ENCODE results near the gene ZNF565.

DNA sequence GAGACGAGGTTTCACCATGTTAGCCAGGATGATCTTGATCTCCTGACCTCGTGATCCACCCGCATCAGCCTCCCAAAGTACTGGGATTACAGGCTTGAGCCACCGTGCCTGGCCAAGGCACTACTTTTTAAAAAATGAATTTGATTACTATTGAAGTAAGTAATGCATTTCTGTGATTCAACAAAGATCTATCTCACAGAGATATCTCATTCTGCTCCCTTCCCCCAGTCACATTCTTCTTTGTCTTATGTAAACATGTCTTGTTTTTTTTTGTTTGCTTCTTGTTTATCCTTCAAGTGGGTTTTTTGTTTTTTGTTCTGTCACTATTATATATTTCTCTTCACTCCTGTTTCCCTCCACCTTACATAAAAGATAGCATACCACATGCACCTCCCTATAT lies 7.0 kb upstream of the ZNF565 start:
- TF ChIP-seq, protein P1, sequence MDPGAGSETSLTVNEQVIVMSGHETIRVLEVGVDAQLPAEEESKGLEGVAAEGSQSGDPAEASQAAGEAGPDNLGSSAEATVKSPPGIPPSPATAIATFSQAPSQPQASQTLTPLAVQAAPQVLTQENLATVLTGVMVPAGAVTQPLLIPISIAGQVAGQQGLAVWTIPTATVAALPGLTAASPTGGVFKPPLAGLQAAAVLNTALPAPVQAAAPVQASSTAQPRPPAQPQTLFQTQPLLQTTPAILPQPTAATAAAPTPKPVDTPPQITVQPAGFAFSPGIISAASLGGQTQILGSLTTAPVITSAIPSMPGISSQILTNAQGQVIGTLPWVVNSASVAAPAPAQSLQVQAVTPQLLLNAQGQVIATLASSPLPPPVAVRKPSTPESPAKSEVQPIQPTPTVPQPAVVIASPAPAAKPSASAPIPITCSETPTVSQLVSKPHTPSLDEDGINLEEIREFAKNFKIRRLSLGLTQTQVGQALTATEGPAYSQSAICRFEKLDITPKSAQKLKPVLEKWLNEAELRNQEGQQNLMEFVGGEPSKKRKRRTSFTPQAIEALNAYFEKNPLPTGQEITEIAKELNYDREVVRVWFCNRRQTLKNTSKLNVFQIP (CRISPR knock-in tag; IDR thresholded peaks at IDR 0.05; ENCODE audit: borderline replicate concordance, low read depth): no peak
- TF ChIP-seq, protein P2, sequence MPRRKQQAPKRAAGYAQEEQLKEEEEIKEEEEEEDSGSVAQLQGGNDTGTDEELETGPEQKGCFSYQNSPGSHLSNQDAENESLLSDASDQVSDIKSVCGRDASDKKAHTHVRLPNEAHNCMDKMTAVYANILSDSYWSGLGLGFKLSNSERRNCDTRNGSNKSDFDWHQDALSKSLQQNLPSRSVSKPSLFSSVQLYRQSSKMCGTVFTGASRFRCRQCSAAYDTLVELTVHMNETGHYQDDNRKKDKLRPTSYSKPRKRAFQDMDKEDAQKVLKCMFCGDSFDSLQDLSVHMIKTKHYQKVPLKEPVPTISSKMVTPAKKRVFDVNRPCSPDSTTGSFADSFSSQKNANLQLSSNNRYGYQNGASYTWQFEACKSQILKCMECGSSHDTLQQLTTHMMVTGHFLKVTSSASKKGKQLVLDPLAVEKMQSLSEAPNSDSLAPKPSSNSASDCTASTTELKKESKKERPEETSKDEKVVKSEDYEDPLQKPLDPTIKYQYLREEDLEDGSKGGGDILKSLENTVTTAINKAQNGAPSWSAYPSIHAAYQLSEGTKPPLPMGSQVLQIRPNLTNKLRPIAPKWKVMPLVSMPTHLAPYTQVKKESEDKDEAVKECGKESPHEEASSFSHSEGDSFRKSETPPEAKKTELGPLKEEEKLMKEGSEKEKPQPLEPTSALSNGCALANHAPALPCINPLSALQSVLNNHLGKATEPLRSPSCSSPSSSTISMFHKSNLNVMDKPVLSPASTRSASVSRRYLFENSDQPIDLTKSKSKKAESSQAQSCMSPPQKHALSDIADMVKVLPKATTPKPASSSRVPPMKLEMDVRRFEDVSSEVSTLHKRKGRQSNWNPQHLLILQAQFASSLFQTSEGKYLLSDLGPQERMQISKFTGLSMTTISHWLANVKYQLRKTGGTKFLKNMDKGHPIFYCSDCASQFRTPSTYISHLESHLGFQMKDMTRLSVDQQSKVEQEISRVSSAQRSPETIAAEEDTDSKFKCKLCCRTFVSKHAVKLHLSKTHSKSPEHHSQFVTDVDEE (CRISPR knock-in tag; IDR thresholded peaks at IDR 0.05): no peak
- TF ChIP-seq RARB (CRISPR knock-in tag; IDR thresholded peaks at IDR 0.05): no peak
- TF ChIP-seq, protein P3, sequence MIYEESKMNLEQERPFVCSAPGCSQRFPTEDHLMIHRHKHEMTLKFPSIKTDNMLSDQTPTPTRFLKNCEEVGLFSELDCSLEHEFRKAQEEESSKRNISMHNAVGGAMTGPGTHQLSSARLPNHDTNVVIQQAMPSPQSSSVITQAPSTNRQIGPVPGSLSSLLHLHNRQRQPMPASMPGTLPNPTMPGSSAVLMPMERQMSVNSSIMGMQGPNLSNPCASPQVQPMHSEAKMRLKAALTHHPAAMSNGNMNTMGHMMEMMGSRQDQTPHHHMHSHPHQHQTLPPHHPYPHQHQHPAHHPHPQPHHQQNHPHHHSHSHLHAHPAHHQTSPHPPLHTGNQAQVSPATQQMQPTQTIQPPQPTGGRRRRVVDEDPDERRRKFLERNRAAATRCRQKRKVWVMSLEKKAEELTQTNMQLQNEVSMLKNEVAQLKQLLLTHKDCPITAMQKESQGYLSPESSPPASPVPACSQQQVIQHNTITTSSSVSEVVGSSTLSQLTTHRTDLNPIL (CRISPR knock-in tag; IDR thresholded peaks at IDR 0.05; ENCODE audit: low read depth): no peak
- no peak for TF ChIP-seq ZNF8 (CRISPR knock-in tag; IDR thresholded peaks at IDR 0.05)
- TF ChIP-seq ARNTL (CRISPR knock-in tag; IDR thresholded peaks at IDR 0.05; ENCODE audit: borderline replicate concordance, low read depth): no peak
- no peak for TF ChIP-seq SNAI2 (CRISPR knock-in tag; IDR thresholded peaks at IDR 0.05)
- no peak for TF ChIP-seq OSR1 (CRISPR knock-in tag; IDR thresholded peaks at IDR 0.05)
- TF ChIP-seq, protein P4, sequence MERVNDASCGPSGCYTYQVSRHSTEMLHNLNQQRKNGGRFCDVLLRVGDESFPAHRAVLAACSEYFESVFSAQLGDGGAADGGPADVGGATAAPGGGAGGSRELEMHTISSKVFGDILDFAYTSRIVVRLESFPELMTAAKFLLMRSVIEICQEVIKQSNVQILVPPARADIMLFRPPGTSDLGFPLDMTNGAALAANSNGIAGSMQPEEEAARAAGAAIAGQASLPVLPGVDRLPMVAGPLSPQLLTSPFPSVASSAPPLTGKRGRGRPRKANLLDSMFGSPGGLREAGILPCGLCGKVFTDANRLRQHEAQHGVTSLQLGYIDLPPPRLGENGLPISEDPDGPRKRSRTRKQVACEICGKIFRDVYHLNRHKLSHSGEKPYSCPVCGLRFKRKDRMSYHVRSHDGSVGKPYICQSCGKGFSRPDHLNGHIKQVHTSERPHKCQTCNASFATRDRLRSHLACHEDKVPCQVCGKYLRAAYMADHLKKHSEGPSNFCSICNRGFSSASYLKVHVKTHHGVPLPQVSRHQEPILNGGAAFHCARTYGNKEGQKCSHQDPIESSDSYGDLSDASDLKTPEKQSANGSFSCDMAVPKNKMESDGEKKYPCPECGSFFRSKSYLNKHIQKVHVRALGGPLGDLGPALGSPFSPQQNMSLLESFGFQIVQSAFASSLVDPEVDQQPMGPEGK (CRISPR knock-in tag; IDR thresholded peaks at IDR 0.05; ENCODE audit: borderline replicate concordance): no peak
- no peak for TF ChIP-seq ZC3H10 (CRISPR knock-in tag; IDR thresholded peaks at IDR 0.05)
- no peak for TF ChIP-seq GLIS3 (CRISPR knock-in tag; IDR thresholded peaks at IDR 0.05)
- TF ChIP-seq, protein P5, sequence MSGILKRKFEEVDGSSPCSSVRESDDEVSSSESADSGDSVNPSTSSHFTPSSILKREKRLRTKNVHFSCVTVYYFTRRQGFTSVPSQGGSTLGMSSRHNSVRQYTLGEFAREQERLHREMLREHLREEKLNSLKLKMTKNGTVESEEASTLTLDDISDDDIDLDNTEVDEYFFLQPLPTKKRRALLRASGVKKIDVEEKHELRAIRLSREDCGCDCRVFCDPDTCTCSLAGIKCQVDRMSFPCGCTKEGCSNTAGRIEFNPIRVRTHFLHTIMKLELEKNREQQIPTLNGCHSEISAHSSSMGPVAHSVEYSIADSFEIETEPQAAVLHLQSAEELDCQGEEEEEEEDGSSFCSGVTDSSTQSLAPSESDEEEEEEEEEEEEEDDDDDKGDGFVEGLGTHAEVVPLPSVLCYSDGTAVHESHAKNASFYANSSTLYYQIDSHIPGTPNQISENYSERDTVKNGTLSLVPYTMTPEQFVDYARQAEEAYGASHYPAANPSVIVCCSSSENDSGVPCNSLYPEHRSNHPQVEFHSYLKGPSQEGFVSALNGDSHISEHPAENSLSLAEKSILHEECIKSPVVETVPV (CRISPR knock-in tag; IDR thresholded peaks at IDR 0.05): no peak
